Measurements from ENCODE around the gene HES4.
"Not testable (repeated sequence)": the region's sequence is repeated elsewhere in the genome, so short reads cannot be mapped to it uniquely, and the experiment has no call there.

Gene HES4

GRCh38 chr1:1035291-1035943, 35.5 kb upstream of the HES4 start:
- no peak for TF ChIP-seq CTCF (IDR thresholded peaks at IDR 0.05; ENCODE audit: extremely low read depth, insufficient read depth, missing control alignments)
- in situ Hi-C loops (cut with MboI; ENCODE audit: low pct_unique_long_range_greater_than_20kb, low sequenced_read_pairs, unreplicated experiment), result no loop called here
- no peak for DNase-seq (ENCODE audit: low spot score)

- in situ Hi-C loops (cut with MboI; ENCODE audit: low pct_unique_long_range_greater_than_20kb, low sequenced_read_pairs, unreplicated experiment), result no loop called here
- TF ChIP-seq CTCF (IDR thresholded peaks at IDR 0.05; ENCODE audit: extremely low read depth, insufficient read depth, missing control alignments), result no peak
- DNase-seq (ENCODE audit: low spot score), result no peak
Measured at GRCh38 chr1:1034439-1034781, 34.5 kb upstream of the HES4 start.

GRCh38 chr1:1033731-1034438, 34.0 kb upstream of the HES4 start:
- in situ Hi-C loops (cut with MboI; ENCODE audit: low pct_unique_long_range_greater_than_20kb, low sequenced_read_pairs, unreplicated experiment), result no loop called here
- no peak for TF ChIP-seq CTCF (IDR thresholded peaks at IDR 0.05; ENCODE audit: extremely low read depth, insufficient read depth, missing control alignments)
- DNase-seq (ENCODE audit: low spot score), result peak; percentile 51

GRCh38 chr1:1033009-1033587, 33.2 kb upstream of the HES4 start:
- DNase-seq (ENCODE audit: low spot score), result peak; percentile 97
- TF ChIP-seq CTCF (IDR thresholded peaks at IDR 0.05; ENCODE audit: extremely low read depth, insufficient read depth, missing control alignments), result peak; percentile 95
- in situ Hi-C loops (cut with MboI; ENCODE audit: low pct_unique_long_range_greater_than_20kb, low sequenced_read_pairs, unreplicated experiment), result no loop called here

GRCh38 chr1:1032424-1032823, 32.5 kb upstream of the HES4 start:
- peak; percentile 30 for TF ChIP-seq CTCF (IDR thresholded peaks at IDR 0.05; ENCODE audit: extremely low read depth, insufficient read depth, missing control alignments)
- no peak for DNase-seq (ENCODE audit: low spot score)
- in situ Hi-C loops (cut with MboI; ENCODE audit: low pct_unique_long_range_greater_than_20kb, low sequenced_read_pairs, unreplicated experiment), result no loop called here

- in situ Hi-C loops (cut with MboI; ENCODE audit: low pct_unique_long_range_greater_than_20kb, low sequenced_read_pairs, unreplicated experiment), result no loop called here
- no peak for TF ChIP-seq CTCF (IDR thresholded peaks at IDR 0.05; ENCODE audit: extremely low read depth, insufficient read depth, missing control alignments)
Measured at GRCh38 chr1:1031659-1032235, 31.9 kb upstream of the HES4 start.

GRCh38 chr1:1030867-1031658, 31.2 kb upstream of the HES4 start:
- peak; percentile 50 for DNase-seq (ENCODE audit: low spot score)
- in situ Hi-C loops (cut with MboI; ENCODE audit: low pct_unique_long_range_greater_than_20kb, low sequenced_read_pairs, unreplicated experiment), result not testable (repeated sequence)

More at GRCh38 chr1:1031659-1032235, 31.9 kb upstream of the HES4 start:
- DNase-seq (ENCODE audit: low spot score), result no peak
